ENCODE data around the gene ZNF611. TPM values are rescaled to one million over a fixed set of nuclear protein-coding genes. Genes with fewer than 3 reads are reported as not detected.

Gene ZNF611
- 4.1 and 9.9 TPM in 2 replicates for total RNA-seq (2016; rRNA removed; fragmentation: Illumina TruSeq; extraction: Trizol)
- 1.0 and 1.1 TPM in 2 replicates for total RNA-seq (2016; cell fraction: cytosol; rRNA removed; fragmentation: Illumina TruSeq; extraction: Trizol; ENCODE audit: low read depth)
- 3.9 and 8.0 TPM in 2 replicates for total RNA-seq (2016; cell fraction: insoluble cytoplasmic fraction; rRNA removed; fragmentation: Illumina TruSeq; extraction: Trizol)
- total RNA-seq (2016; cell fraction: membrane; rRNA removed; fragmentation: Illumina TruSeq; extraction: Trizol), result 2.4 and 2.8 TPM in 2 replicates
- total RNA-seq (2016; cell fraction: nucleus; rRNA removed; fragmentation: Illumina TruSeq; extraction: Trizol), result 4.7 and 9.1 TPM in 2 replicates
- polyA plus RNA-seq (2011; rRNA removed), result 2.4 and 2.7 TPM in 2 replicates
- 0.85 and 1.1 TPM in 2 replicates for polyA plus RNA-seq (2011; cell fraction: cytosol; rRNA removed)
- 3.3 and 3.7 TPM in 2 replicates for polyA plus RNA-seq (2011; cell fraction: nucleus; rRNA removed)
- polyA plus RNA-seq (2012), result 1.9 and 2.3 TPM in 2 replicates
- polyA plus RNA-seq (2016; cell fraction: cytosol; fragmentation: Illumina TruSeq; extraction: Trizol; ENCODE audit: low read depth), result 0.26 and 0.36 TPM in 2 replicates
- polyA plus RNA-seq (2016; cell fraction: insoluble cytoplasmic fraction; fragmentation: Illumina TruSeq; extraction: Trizol; ENCODE audit: low read depth), result 2.4 and 2.5 TPM in 2 replicates
- polyA plus RNA-seq (2016; cell fraction: membrane; fragmentation: Illumina TruSeq; extraction: Trizol; ENCODE audit: low read depth), result 0.32 and 0.36 TPM in 2 replicates
- polyA plus RNA-seq (2016; cell fraction: nucleus; fragmentation: Illumina TruSeq; extraction: Trizol; ENCODE audit: insufficient read depth, low read depth), result 4.7 and 7.1 TPM in 2 replicates
- 3.2 and 3.8 TPM in 2 replicates for polyA minus RNA-seq (2011; rRNA and poly(A)+ RNA removed; ENCODE audit: low replicate concordance)
- polyA minus RNA-seq (2011; cell fraction: cytosol; rRNA and poly(A)+ RNA removed), result 6.6 and 6.9 TPM in 2 replicates
- 10.9 and 13.2 TPM in 2 replicates for polyA minus RNA-seq (2011; cell fraction: nucleus; rRNA and poly(A)+ RNA removed)
- Bru-seq, nascent RNA, result percentile 51 among the genes with signal in this experiment
- BruChase-seq, experiment 1, labeled RNA remaining after a 6-hour chase, result percentile 56 among the genes with signal in this experiment
- percentile 59 among the genes with signal in this experiment for BruChase-seq, experiment 2, labeled RNA remaining after a 2-hour chase
- long read RNA-seq, experiment 1, result 0 reads
- long read RNA-seq, experiment 2, partial matches to known transcripts, result 0 of 1 reads
- long read RNA-seq, experiment 2, other reads (novel, unspliced or antisense), result 1 of 1 reads

DNA sequence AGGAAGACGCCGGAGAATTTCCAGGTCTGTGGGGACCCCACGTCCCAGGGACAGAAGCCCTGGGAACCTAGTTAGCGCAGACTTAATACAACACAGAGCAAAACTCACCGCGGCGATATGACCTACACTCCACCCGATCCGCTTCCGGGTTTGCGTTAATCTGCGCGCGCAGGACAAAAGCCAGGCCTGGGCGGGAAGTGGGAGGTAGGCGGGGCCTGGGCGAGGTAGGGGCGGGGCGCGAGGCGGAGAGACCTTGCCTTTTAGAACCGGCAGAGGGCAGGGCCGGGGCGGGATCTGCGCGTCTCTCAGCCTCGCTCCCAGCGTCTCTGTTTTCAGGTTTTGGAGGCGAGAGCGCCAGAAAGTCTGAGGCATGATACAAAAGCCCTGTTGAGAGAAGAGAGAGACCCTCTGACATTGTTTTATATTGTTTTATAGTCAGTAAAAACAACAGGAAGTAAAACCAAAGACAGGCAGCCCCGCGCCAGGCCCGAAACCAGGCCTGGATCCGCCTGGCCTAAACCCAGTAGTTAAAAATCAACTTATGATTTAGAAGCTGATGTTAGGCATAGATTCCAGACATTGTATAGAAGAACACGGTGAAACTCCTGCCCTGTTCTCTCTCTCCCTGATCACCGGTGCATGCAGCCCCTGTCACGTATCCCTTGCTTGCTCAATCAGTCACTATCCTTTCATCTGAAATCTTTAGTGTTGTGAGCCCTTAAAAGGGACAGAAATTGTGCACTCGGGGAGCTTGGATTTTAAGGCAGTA is at the start of gene ZNF611:
Gene ZNF611 (minus strand): TSS at position 152 of the 769 bp plus-strand sequence. CDS start 19,150 bp downstream, outside the sequence.
- 32% methylated on average over 26 of the region's 38 CpGs for WGBS (ENCODE audit: low lambda C conversion rate)
- TF ChIP-seq SUZ12 (IDR thresholded peaks at IDR 0.05; ENCODE audit: low read depth, low read length) (no peak), KDM5A (IDR thresholded peaks at IDR 0.05; ENCODE audit: borderline replicate concordance, low read length) (no peak), PHF21A (CRISPR knock-in tag; IDR thresholded peaks at IDR 0.05) (no peak), NPAS2 (CRISPR knock-in tag; IDR thresholded peaks at IDR 0.05; ENCODE audit: borderline replicate concordance) (no peak), SAP130 (CRISPR knock-in tag; IDR thresholded peaks at IDR 0.05; ENCODE audit: low read depth) (peak; percentile 77), RFX3 (CRISPR knock-in tag; IDR thresholded peaks at IDR 0.05) (no peak), ZBTB34 (CRISPR knock-in tag; IDR thresholded peaks at IDR 0.05) (no peak), BHLHE40 (IDR thresholded peaks at IDR 0.05; ENCODE audit: low read length) (no peak), ELF4 (CRISPR knock-in tag; IDR thresholded peaks at IDR 0.05; ENCODE audit: borderline replicate concordance) (peak; percentile 81; the same call in 1 of the 2 replicates), POLR2A (IDR thresholded peaks at IDR 0.05; ENCODE audit: insufficient read depth in 1 of 2, low read depth in 2 of 2, low read length in 2 of 2) (peak; percentile 45 to 72; a peak in 3 of 4 replicates), ZNF441 (CRISPR knock-in tag; IDR thresholded peaks at IDR 0.05; ENCODE audit: borderline replicate concordance) (peak; percentile 42; the same call in 1 of the 2 replicates), SIX4 (CRISPR knock-in tag; IDR thresholded peaks at IDR 0.05) (no peak), SKI (IDR thresholded peaks at IDR 0.05; ENCODE audit: partially characterized antibody) (no peak), ZFYVE20 (CRISPR knock-in tag; IDR thresholded peaks at IDR 0.05; ENCODE audit: borderline replicate concordance, low read depth) (no peak), SMAD3 (CRISPR knock-in tag; IDR thresholded peaks at IDR 0.05) (no peak)

More for the DNA sequence above, at the start of gene ZNF611:
- ChIA-PET CTCF (ENCODE audit: low intra/inter-chr PET ratio, low total read pairs) (interaction anchor here (0.9 kb wide), 1 partner anchor 14 kb away, joined by 3 read pairs; no protein-coding TSS in a partner anchor), POLR2A (interaction anchor here (0.8 to 1.1 kb wide), 2 partner anchors 23 to 723 kb away, joined by 3 to 4 read pairs; no protein-coding TSS in a partner anchor)
- H3K27ac ChIP-seq (ENCODE audit: extremely low read length, insufficient read depth, low read length), result peak within 1 kb of the TSS; percentile 70
- in situ Hi-C loops (cut with HindIII; ENCODE audit: extremely low pct_ligation_motif_present, low pct_unique_long_range_greater_than_20kb) (no loop called here), intact Hi-C loops (cut with micrococcal nuclease; ENCODE audit: unreplicated experiment) (no loop called here)
- H4K20me1 ChIP-seq (ENCODE audit: insufficient read depth, low read length), result no peaks in the 10 kb centered on the region
- H3K4me2 ChIP-seq (ENCODE audit: low read depth, low read length), result peak within 1 kb of the TSS; percentile 58
- H3K27me3 ChIP-seq (ENCODE audit: control insufficient read depth in 1 of 2, insufficient read depth in 2 of 2, low read length in 2 of 2), result no peaks in the 10 kb centered on the region
- H3K9me3 ChIP-seq (ENCODE audit: low read length), result peaks cover 9% of the 10 kb centered on the region; the same call in 1 of the 2 replicates
- FAIRE-seq (no peak), DNase-seq (ENCODE audit: low spot score) (peak; percentile 82), ATAC-seq (peak; percentile 93)
- BruUV-seq (replicated peaks), result no TSS peak
- peaks cover 12% of the 10 kb centered on the region; the same call in 1 of the 2 replicates for H3K4me1 ChIP-seq (ENCODE audit: insufficient read depth, low read length)
- H3K4me3 ChIP-seq (replicated peaks in 1 of 3; ENCODE audit: insufficient read depth in 1 of 3, low read depth in 2 of 3, low read length in 3 of 3), result peak within 1 kb of the TSS; percentile 56 to 79 (median 78)
- H3K36me3 ChIP-seq (replicated peaks in 1 of 2; ENCODE audit: control insufficient read depth in 1 of 2, insufficient read depth in 2 of 2, low read length in 2 of 2), result no peaks in the 10 kb centered on the region
- peak within 1 kb of the TSS; percentile 68 for H3K9ac ChIP-seq (ENCODE audit: insufficient read depth, low read depth, low read length)
- H3K79me2 ChIP-seq (ENCODE audit: insufficient read depth, low read length), result no peaks in the 10 kb centered on the region
- peak within 1 kb of the TSS; percentile 28 for H2AFZ ChIP-seq (ENCODE audit: low read length)

Data from HepG2 (cell line).